Activated CD8-positive, alpha-beta T cell treated with anti-CD3 and anti-CD28 coated beads for 36 hours (primary cell): ENCODE results near the gene GALNS. TPM values are rescaled to one million over a fixed set of nuclear protein-coding genes. Genes with fewer than 3 reads are reported as not detected.

Experiments used
- ATAC-seq: fragments of 200-7000 bp; cut with Tn5 transposase; one replicate; pipeline ENCODE4 v1.10.0; 2021; ENCODE audit warnings: mild to moderate bottlenecking, moderate library complexity
- CTCF ChIA-PET: fragments of 350-600 bp; sonication (Branson Sonifier 250); formaldehyde crosslinking; loops from one replicate; lab custom pipeline; 2021; ENCODE audit warnings: antibody characterized with exemption; lab: Charles Lee
- POLR2A ChIA-PET: fragments of 350-600 bp; sonication (Branson Sonifier 250); formaldehyde crosslinking; loops from one replicate; lab custom pipeline; 2021; ENCODE audit warnings: antibody characterized with exemption; lab: Charles Lee
- DNase-seq: peaks from one replicate; pipeline ENCODE4 v3.0.0-alpha.2; 2020
- H3K27ac Mint-ChIP-seq: one replicate; pipeline ENCODE4 v1.8.0; 2021; ENCODE audit warnings: mild to moderate bottlenecking, mixed read lengths
- H3K27me3 Mint-ChIP-seq: one replicate; pipeline ENCODE4 v1.8.0; 2021; ENCODE audit warnings: mixed read lengths
- H3K36me3 Mint-ChIP-seq: one replicate; pipeline ENCODE4 v1.8.0; 2021; ENCODE audit warnings: low read depth, mixed read lengths
- H3K4me1 Mint-ChIP-seq: one replicate; pipeline ENCODE4 v1.8.0; 2021; ENCODE audit warnings: low read depth, mixed read lengths
- H3K4me3 Mint-ChIP-seq: one replicate; pipeline ENCODE4 v1.8.0; 2021; ENCODE audit warnings: mild to moderate bottlenecking, moderate library complexity, mixed read lengths
- H3K9me3 Mint-ChIP-seq: one replicate; pipeline ENCODE4 v1.8.0; 2021; ENCODE audit warnings: mixed read lengths
- intact Hi-C: fragments of 100-400 bp; cut with micrococcal nuclease; formaldehyde crosslinking; loops from one replicate; pipeline ENCODE4 v1.10.0; 2022
- total RNA-seq, 2 experiments: library from RNA; stranded (reverse); gene quantifications; one replicate each; pipeline ENCODE4 v1.2.3, GENCODE V29; 2021
- TF ChIP-seq, protein P1 (sequence below): fragments of 200-600 bp; IDR thresholded peaks from one replicate; pipeline ENCODE4 v1.8.0; 2022; ENCODE audit warnings: antibody characterized with exemption, mild to moderate bottlenecking

Gene GALNS
- total RNA-seq, 2 experiments from 2014 or later, result 24.5 to 25.4 TPM

DNA sequence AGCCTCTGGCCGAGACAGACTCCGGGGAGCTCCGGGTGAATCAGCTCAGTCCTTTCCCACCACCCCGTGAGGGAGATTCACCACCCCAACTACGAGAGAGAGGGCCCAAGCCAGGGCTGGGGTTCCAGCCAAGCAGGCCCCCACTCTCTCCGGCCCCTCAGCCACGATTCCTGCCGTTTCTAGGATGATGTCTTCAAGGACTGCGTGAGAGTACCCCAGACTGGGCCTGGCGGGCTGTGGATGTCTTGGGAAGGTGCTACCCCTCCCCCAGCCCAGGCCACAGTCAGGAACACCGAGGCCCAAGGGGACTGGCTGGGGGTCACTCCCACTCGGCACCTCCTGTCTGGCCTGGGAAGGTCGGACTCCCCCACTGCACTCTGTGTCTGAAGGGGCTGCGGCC lies 31.3 kb upstream of the GALNS start:
- TF ChIP-seq, protein P1, sequence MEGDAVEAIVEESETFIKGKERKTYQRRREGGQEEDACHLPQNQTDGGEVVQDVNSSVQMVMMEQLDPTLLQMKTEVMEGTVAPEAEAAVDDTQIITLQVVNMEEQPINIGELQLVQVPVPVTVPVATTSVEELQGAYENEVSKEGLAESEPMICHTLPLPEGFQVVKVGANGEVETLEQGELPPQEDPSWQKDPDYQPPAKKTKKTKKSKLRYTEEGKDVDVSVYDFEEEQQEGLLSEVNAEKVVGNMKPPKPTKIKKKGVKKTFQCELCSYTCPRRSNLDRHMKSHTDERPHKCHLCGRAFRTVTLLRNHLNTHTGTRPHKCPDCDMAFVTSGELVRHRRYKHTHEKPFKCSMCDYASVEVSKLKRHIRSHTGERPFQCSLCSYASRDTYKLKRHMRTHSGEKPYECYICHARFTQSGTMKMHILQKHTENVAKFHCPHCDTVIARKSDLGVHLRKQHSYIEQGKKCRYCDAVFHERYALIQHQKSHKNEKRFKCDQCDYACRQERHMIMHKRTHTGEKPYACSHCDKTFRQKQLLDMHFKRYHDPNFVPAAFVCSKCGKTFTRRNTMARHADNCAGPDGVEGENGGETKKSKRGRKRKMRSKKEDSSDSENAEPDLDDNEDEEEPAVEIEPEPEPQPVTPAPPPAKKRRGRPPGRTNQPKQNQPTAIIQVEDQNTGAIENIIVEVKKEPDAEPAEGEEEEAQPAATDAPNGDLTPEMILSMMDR, result no peak
- CTCF ChIA-PET, result no interaction called here
- Mint-ChIP-seq H3K27me3 (no peaks in the 10 kb centered on the region), H3K36me3 (no peaks in the 10 kb centered on the region), H3K4me1 (no peaks in the 10 kb centered on the region), H3K9me3 (no peaks in the 10 kb centered on the region), H3K27ac (no peak overlapping the region), H3K4me3 (no peak overlapping the region)
- POLR2A ChIA-PET, result no interaction called here
- intact Hi-C loops, result no loop called here
- DNase-seq, result no peak
- ATAC-seq, result no peak

DNA sequence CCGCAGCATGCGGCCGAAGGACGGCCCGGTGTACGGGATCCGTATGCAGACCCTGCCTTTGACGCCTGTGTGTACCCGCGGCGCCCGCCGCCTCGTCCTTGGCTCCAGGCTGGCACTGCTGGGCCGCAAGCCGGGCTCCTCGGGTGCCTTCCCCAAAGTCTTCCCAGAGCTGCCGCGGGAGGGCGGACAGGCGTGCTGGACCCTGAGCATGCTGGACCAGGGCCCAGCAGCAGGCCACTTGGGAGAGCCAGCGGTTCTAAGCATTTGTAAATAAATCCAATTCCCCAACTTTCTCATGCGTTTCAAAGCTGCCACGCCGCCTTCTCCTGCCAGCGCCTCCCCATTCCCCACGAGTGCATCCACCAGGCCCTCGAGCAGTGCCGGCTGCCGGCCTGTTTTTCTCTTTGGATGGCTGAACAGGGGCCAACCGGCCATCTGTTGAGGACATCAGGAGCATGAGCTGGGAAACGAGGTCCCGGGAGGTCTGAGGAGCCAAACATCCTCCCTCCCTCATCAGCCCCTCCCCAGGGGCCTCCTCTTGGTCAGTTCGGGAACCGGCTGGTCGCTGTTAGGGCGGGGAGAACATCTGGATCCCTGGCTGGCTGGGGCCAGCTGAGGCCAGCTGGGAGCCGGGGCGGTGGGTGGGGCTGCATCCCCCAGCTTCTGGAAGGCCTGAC lies 30.2 kb upstream of the GALNS start:
- H3K36me3 Mint-ChIP-seq, result no peaks in the 10 kb centered on the region
- intact Hi-C loops, result no loop called here
- POLR2A ChIA-PET, result interaction anchor here (0.6 kb wide), 1 partner anchor 22 kb away, joined by 3 read pairs; no protein-coding TSS in a partner anchor
- CTCF ChIA-PET, result interaction anchor here (0.7 kb wide), 1 partner anchor 29 kb away, joined by 3 read pairs; no protein-coding TSS in a partner anchor
- TF ChIP-seq, protein P1, result no peak
- no peak overlapping the region for H3K4me3 Mint-ChIP-seq
- DNase-seq (no peak), ATAC-seq (no peak)
- no peaks in the 10 kb centered on the region for H3K27me3 Mint-ChIP-seq
- no peak overlapping the region for H3K27ac Mint-ChIP-seq
- no peaks in the 10 kb centered on the region for H3K9me3 Mint-ChIP-seq
- H3K4me1 Mint-ChIP-seq, result no peaks in the 10 kb centered on the region

DNA sequence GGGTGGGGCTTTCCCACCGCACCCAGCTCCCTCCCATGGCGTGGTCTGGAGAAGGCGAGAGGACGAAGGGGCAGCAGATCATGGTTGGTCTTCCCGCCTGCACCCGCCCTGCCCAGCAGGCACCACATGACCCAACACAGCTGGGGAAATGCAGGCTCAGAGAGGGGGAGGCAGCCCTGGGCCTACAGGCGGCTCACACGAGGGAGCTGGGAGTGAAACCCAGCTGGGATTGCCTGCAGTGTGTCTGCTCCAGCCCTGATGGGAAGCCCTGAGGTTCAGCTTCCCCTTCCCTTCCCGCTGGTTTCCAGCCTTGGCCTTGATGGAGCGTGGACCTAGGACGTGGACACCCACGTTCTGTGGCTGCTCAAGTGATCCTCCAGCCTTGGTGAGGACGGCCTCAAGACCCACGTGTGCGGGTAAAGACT lies 29.7 kb upstream of the GALNS start:
- no peak for ATAC-seq
- POLR2A ChIA-PET, result no interaction called here

DNA sequence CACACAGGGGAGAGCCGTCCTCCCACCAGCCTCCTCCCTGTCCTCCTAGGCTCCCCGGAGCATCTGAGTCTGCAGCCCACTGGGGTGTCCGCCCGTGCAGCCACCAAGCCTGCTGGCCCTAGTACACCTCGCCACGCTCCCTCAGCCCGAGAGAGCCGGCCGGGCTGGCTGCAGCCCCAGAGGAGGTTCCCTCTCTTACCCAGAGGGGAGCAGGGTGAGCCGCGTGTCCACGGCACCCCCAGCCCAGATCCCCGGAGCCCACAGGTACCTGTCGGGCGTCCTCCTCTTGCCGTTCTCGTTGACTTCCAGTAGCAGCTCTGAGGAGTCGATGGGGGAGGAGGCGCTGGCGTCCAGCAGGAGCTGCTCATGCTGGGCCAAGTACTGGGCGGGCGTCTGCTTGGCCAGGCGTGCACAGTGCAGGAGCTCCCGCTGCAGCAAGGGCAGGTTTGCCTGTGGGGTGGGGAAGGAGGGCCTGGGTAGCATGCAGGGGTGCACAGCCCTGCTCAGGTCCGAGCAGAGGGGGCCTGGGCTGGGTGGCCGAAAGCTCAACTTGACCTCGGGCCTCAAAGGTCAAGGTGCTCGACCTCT lies 29.0 kb upstream of the GALNS start:
- Mint-ChIP-seq H3K27me3 (no peaks in the 10 kb centered on the region), H3K27ac (no peak overlapping the region), H3K4me1 (no peaks in the 10 kb centered on the region), H3K9me3 (no peaks in the 10 kb centered on the region), H3K36me3 (no peaks in the 10 kb centered on the region), H3K4me3 (no peak overlapping the region)
- TF ChIP-seq, protein P1, result no peak
- no peak for ATAC-seq
- POLR2A ChIA-PET, result no interaction called here
- no peak for DNase-seq
- CTCF ChIA-PET, result no interaction called here
- intact Hi-C loops, result no loop called here

More for the DNA sequence above, 29.7 kb upstream of the GALNS start:
- Mint-ChIP-seq H3K36me3 (no peaks in the 10 kb centered on the region), H3K4me3 (no peak overlapping the region), H3K27ac (no peak overlapping the region), H3K27me3 (no peaks in the 10 kb centered on the region), H3K4me1 (no peaks in the 10 kb centered on the region), H3K9me3 (no peaks in the 10 kb centered on the region)
- DNase-seq, result no peak
- intact Hi-C loops, result no loop called here
- CTCF ChIA-PET, result no interaction called here
- TF ChIP-seq, protein P1, result no peak

DNA sequence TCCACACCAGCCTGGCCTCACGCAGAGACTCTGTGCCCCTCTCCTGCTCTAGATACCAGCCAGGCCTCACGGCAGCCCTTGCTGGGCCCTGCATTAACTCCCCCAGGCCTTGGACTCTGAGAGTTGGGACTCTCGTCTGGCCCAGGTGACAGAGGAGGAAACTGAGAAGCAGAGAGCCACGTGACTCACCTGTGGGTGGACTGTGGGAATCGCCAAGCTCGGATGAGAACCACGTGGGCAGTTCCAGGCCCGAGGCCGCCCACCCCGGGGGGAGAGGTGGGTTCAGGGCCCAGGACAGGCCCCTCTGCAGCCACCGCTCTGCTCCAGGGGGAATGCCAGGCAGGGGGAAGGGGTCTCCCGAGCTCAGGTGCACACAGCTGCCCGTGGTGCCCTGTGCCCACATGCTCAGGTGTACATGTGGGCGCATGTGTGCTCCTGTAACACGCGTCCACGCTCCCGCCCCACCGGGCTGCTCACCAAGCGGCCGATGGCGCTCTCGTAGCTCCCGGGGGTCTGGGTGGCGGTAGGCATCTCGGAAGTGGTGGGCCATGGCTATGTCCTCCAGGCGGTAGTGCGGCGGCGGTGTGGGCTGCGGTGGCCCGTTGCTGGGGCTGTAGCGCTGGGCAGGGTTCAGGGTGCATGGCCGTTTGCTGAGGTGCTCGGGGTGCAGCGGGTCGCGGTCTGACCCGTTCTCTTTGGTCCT lies 28.0 kb upstream of the GALNS start:
- no peaks in the 10 kb centered on the region for H3K4me1 Mint-ChIP-seq
- ATAC-seq, result no peak
- CTCF ChIA-PET, result no interaction called here

More for the DNA sequence above, 28.0 kb upstream of the GALNS start:
- H3K27me3 Mint-ChIP-seq, result no peaks in the 10 kb centered on the region
- no peak for DNase-seq
- POLR2A ChIA-PET, result no interaction called here
- no peaks in the 10 kb centered on the region for H3K9me3 Mint-ChIP-seq
- TF ChIP-seq, protein P1, result no peak
- H3K4me3 Mint-ChIP-seq, result no peak overlapping the region
- H3K36me3 Mint-ChIP-seq, result no peaks in the 10 kb centered on the region
- no peak overlapping the region for H3K27ac Mint-ChIP-seq
- intact Hi-C loops, result no loop called here
